Mesenchymal stem cell (in vitro differentiated cells and primary cell): ENCODE measurements around the gene TUT4.

ENCODE experiments used
- DNase-seq: peaks from one replicate; pipeline ENCODE4 v3.0.0-alpha.2; 2013
- H2AFZ ChIP-seq: one replicate; pipeline ENCODE4 v1.6.1; 2013; ENCODE audit warnings: low read depth, mild to moderate bottlenecking, control low read depth, inconsistent platforms, low read length, moderate library complexity
- H2AK5ac ChIP-seq: 2 replicates; pipeline ENCODE4 v1.6.1; 2013; ENCODE audit warnings: low read length, moderate library complexity, mild to moderate bottlenecking, inconsistent platforms; ENCODE audit not compliant: severe bottlenecking
- H2BK120ac ChIP-seq: one replicate; pipeline ENCODE4 v1.6.1; 2013; ENCODE audit warnings: low read depth, mild to moderate bottlenecking, inconsistent platforms, low read length, moderate library complexity
- H2BK12ac ChIP-seq, 2 experiments: one replicate each; pipeline ENCODE4 v1.6.1; 2013; ENCODE audit warnings: inconsistent platforms in 2 of 2, low read length in 2 of 2, mild to moderate bottlenecking in 2 of 2, moderate library complexity in 2 of 2, control low read depth in 1 of 2
- H2BK15ac ChIP-seq: one replicate; pipeline ENCODE4 v1.6.1; 2013; ENCODE audit warnings: mild to moderate bottlenecking, low read depth, inconsistent platforms; ENCODE audit not compliant: poor library complexity, severe bottlenecking
- H2BK5ac ChIP-seq: 2 replicates; pipeline ENCODE4 v1.6.1; 2013; ENCODE audit warnings: low read depth, mild to moderate bottlenecking, low read length, control low read depth, inconsistent platforms; ENCODE audit not compliant: poor library complexity, severe bottlenecking
- H3K14ac ChIP-seq, 2 experiments: one replicate each; pipeline ENCODE4 v1.6.1; 2013; ENCODE audit warnings: inconsistent platforms in 2 of 2, low read length in 2 of 2, control low read depth in 1 of 2, mild to moderate bottlenecking in 1 of 2, moderate library complexity in 1 of 2
- H3K18ac ChIP-seq, 2 experiments: one replicate each; pipeline ENCODE4 v1.6.1; 2013; ENCODE audit warnings: inconsistent platforms in 2 of 2, low read length in 2 of 2, control low read depth in 1 of 2, low read depth in 1 of 2, mild to moderate bottlenecking in 1 of 2
- H3K23ac ChIP-seq, 2 experiments: one replicate each; pipeline ENCODE4 v1.6.1; 2013; ENCODE audit warnings: inconsistent platforms in 2 of 2, low read length in 2 of 2, mild to moderate bottlenecking in 2 of 2, moderate library complexity in 2 of 2, control low read depth in 1 of 2
- H3K27ac ChIP-seq: 2 replicates; pipeline ENCODE4 v1.5.1; 2013; ENCODE audit warnings: mild to moderate bottlenecking, moderate library complexity, low read length, control low read depth, inconsistent platforms; ENCODE audit not compliant: poor library complexity, severe bottlenecking
- H3K27me3 ChIP-seq, 2 experiments: 2 replicates each; pipeline versions ENCODE4 v1.6.1 to v1.7.0; 2013; ENCODE audit warnings: low read length in 2 of 2, mild to moderate bottlenecking in 2 of 2, moderate library complexity in 2 of 2, control low read depth in 1 of 2, inconsistent platforms in 1 of 2; ENCODE audit not compliant: control insufficient read depth in 1 of 2, insufficient read depth in 1 of 2
- H3K36me3 ChIP-seq, 2 experiments: 2 replicates each; pipeline versions ENCODE4 v1.6.1 to v1.7.0; 2013; ENCODE audit warnings: low read length in 2 of 2, control low read depth in 1 of 2, inconsistent platforms in 1 of 2, low read depth in 1 of 2, mild to moderate bottlenecking in 1 of 2; ENCODE audit not compliant: insufficient read depth in 2 of 2, control insufficient read depth in 1 of 2
- H3K4ac ChIP-seq, 2 experiments: one replicate each; pipeline ENCODE4 v1.6.1; 2013; ENCODE audit warnings: inconsistent platforms in 2 of 2, low read length in 2 of 2, mild to moderate bottlenecking in 2 of 2, moderate library complexity in 2 of 2, control low read depth in 1 of 2, low read depth in 1 of 2
- H3K4me1 ChIP-seq: 2 replicates; pipeline ENCODE4 v1.6.1; 2013; ENCODE audit warnings: low read depth, low read length, control low read depth; ENCODE audit not compliant: control insufficient read depth, insufficient read depth
- H3K4me2 ChIP-seq: 2 replicates; pipeline ENCODE4 v1.6.1; 2013; ENCODE audit warnings: low read length, mild to moderate bottlenecking, inconsistent platforms; ENCODE audit not compliant: poor library complexity, severe bottlenecking
- H3K4me3 ChIP-seq, 2 experiments: 2 replicates each; pipeline versions ENCODE4 v1.5.1 to v1.7.0; 2013; ENCODE audit warnings: low read length in 2 of 2, mild to moderate bottlenecking in 2 of 2, control low read depth in 1 of 2, low read depth in 1 of 2; ENCODE audit not compliant: insufficient read depth in 1 of 2
- H3K79me1 ChIP-seq: replicated peaks from 2 replicates; pipeline ENCODE4 v1.6.1; 2013; ENCODE audit warnings: mild to moderate bottlenecking, control low read depth, low read length, inconsistent platforms; ENCODE audit not compliant: poor library complexity, severe bottlenecking
- H3K9ac ChIP-seq: 2 replicates; pipeline ENCODE4 v1.7.0; 2013; ENCODE audit warnings: mild to moderate bottlenecking, low read length, moderate library complexity
- H3K9me3 ChIP-seq: 2 replicates; pipeline ENCODE4 v1.7.0; 2013; ENCODE audit warnings: mild to moderate bottlenecking, low read length; ENCODE audit not compliant: control insufficient read depth
- H4K8ac ChIP-seq: one replicate; pipeline ENCODE4 v1.6.1; 2013; ENCODE audit warnings: inconsistent platforms, mild to moderate bottlenecking, low read length, moderate library complexity
- H4K91ac ChIP-seq: one replicate; pipeline ENCODE4 v1.6.1; 2013; ENCODE audit warnings: mild to moderate bottlenecking, low read length, inconsistent platforms
- WGBS: methylation state at CpG from one replicate; pipeline ENCODE4 v1.1.7; 2013; ENCODE audit warnings: mixed read lengths; 5-methylcytosine and 5-hydroxymethylcytosine counted together

The TUT4 gene

GRCh38 chr1:52454779-52455178 lies 98.1 kb downstream of the TUT4 start:
- Histone ChIP-seq H2BK12ac (no peak overlapping the region), H3K23ac (no peak overlapping the region), H3K18ac (no peak overlapping the region), H2AK5ac (no peak overlapping the region), H3K79me1 (peaks cover 9% of the 10 kb centered on the region), H2BK120ac (no peak overlapping the region), H3K27ac (no peak overlapping the region), H3K4me2 (no peak overlapping the region), H3K9me3 (no peaks in the 10 kb centered on the region), H2BK15ac (no peak overlapping the region), H3K27me3 (no peaks in the 10 kb centered on the region), H4K8ac (no peak overlapping the region), H2AFZ (no peak overlapping the region), H3K4ac (no peak overlapping the region), H3K4me1 (no peaks in the 10 kb centered on the region), H3K9ac (no peak overlapping the region), H3K14ac (no peak overlapping the region), H4K91ac (no peak overlapping the region), H3K4me3 (no peak overlapping the region), H3K36me3 (peaks cover 13 to 38% of the 10 kb centered on the region in 2 experiments), H2BK5ac (no peak overlapping the region)
- DNase-seq = no peak
- 100% methylated on average over 1 of the region's 2 CpGs for WGBS

GRCh38 chr1:52454127-52454526 lies 98.8 kb downstream of the TUT4 start:
- no peak overlapping the region for H2BK5ac ChIP-seq
- no peak for DNase-seq
- H3K36me3 ChIP-seq = peaks cover 9 to 38% of the 10 kb centered on the region in 2 experiments
- H3K9ac ChIP-seq = no peak overlapping the region
- no peak overlapping the region for H2BK15ac ChIP-seq
- H2BK120ac ChIP-seq = no peak overlapping the region
- H3K27ac ChIP-seq = no peak overlapping the region
- WGBS = no CpG with 5 or more reads among the region's 1 CpG
- H3K4me3 ChIP-seq = no peak overlapping the region
- no peak overlapping the region for H3K23ac ChIP-seq
- H4K8ac ChIP-seq = no peak overlapping the region
- no peak overlapping the region for H3K4me2 ChIP-seq
- no peak overlapping the region for H2AK5ac ChIP-seq
- H3K9me3 ChIP-seq = no peaks in the 10 kb centered on the region
- no peak overlapping the region for H2AFZ ChIP-seq
- no peak overlapping the region for H4K91ac ChIP-seq
- H3K4ac ChIP-seq = no peak overlapping the region
- no peak overlapping the region for H2BK12ac ChIP-seq
- H3K14ac ChIP-seq = no peak overlapping the region
- H3K79me1 ChIP-seq = peaks cover 9% of the 10 kb centered on the region
- no peaks in the 10 kb centered on the region for H3K4me1 ChIP-seq
- H3K18ac ChIP-seq = no peak overlapping the region
- H3K27me3 ChIP-seq = no peaks in the 10 kb centered on the region

GRCh38 chr1:52444463-52444862 lies 108.4 kb downstream of the TUT4 start:
- Histone ChIP-seq H3K4ac (no peak overlapping the region), H3K79me1 (peaks cover 4% of the 10 kb centered on the region), H3K27ac (no peak overlapping the region), H3K23ac (no peak overlapping the region), H3K18ac (no peak overlapping the region), H3K9ac (no peak overlapping the region), H2AK5ac (no peak overlapping the region), H3K14ac (no peak overlapping the region), H3K4me3 (no peak overlapping the region), H3K27me3 (no peaks in the 10 kb centered on the region), H2BK5ac (no peak overlapping the region), H2BK15ac (no peak overlapping the region), H4K91ac (no peak overlapping the region), H2BK12ac (no peak overlapping the region), H3K4me2 (no peak overlapping the region), H3K36me3 (peaks cover 14 to 59% of the 10 kb centered on the region in 2 experiments), H2BK120ac (no peak overlapping the region), H3K4me1 (no peaks in the 10 kb centered on the region), H3K9me3 (no peaks in the 10 kb centered on the region), H2AFZ (no peak overlapping the region), H4K8ac (no peak overlapping the region)
- 100% methylated on average over 1 of the region's 2 CpGs for WGBS
- DNase-seq = no peak

GRCh38 chr1:52439976-52440375 lies 112.9 kb downstream of the TUT4 start:
- H3K79me1 ChIP-seq = no peaks in the 10 kb centered on the region
- no peak for DNase-seq
- no peaks in the 10 kb centered on the region for H3K9me3 ChIP-seq
- H3K27me3 ChIP-seq = no peaks in the 10 kb centered on the region
- H3K9ac ChIP-seq = no peak overlapping the region
- H2BK120ac ChIP-seq = no peak overlapping the region
- no peak overlapping the region for H2BK12ac ChIP-seq
- no peak overlapping the region for H3K4me3 ChIP-seq
- H2BK5ac ChIP-seq = no peak overlapping the region
- H4K8ac ChIP-seq = no peak overlapping the region
- H2BK15ac ChIP-seq = no peak overlapping the region
- no peak overlapping the region for H3K4me2 ChIP-seq
- H3K14ac ChIP-seq = no peak overlapping the region
- no peak overlapping the region for H3K18ac ChIP-seq
- no peak overlapping the region for H2AK5ac ChIP-seq
- H3K36me3 ChIP-seq = peaks cover 15 to 73% of the 10 kb centered on the region in 2 experiments
- H3K23ac ChIP-seq = no peak overlapping the region
- no peak overlapping the region for H3K4ac ChIP-seq
- no peaks in the 10 kb centered on the region for H3K4me1 ChIP-seq
- no peak overlapping the region for H2AFZ ChIP-seq
- no peak overlapping the region for H3K27ac ChIP-seq
- H4K91ac ChIP-seq = no peak overlapping the region
- WGBS = 88% methylated on average over 1 of the region's 4 CpGs
